Subcutaneous adipose tissue (tissue), 4 donors: ENCODE results near the gene IREB2. TPM values are rescaled to one million over a fixed set of nuclear protein-coding genes. Genes with fewer than 3 reads are reported as not detected.

ENCODE experiments used
- CTCF ChIP-seq: fragments of 450-650 bp; IDR thresholded peaks from one replicate; pipeline ENCODE4 v1.5.1; 2016; ENCODE audit warnings: low read depth, mild to moderate bottlenecking, control low read depth, antibody characterized with exemption, moderate library complexity
- total RNA-seq, 4 donors: library from RNA; depleted of rRNA; stranded (reverse); fragments of >200 nt; gene quantifications; one replicate each; pipeline ENCODE4 v1.1.0, GENCODE V29; 2016

The IREB2 gene
- total RNA-seq, 4 donors from 2014 or later = 33.9 to 55.9 (median 44.1) TPM

- no peak for TF ChIP-seq CTCF
Observed at GRCh38 chr15:78418686-78419085, 19.3 kb upstream of the IREB2 start.

- TF ChIP-seq CTCF = no peak
Observed at GRCh38 chr15:78419367-78419766, 18.6 kb upstream of the IREB2 start.

GRCh38 chr15:78420220-78420619, 17.8 kb upstream of the IREB2 start:
- TF ChIP-seq CTCF = no peak

GRCh38 chr15:78420766-78421165, 17.2 kb upstream of the IREB2 start:
- TF ChIP-seq CTCF = no peak

GRCh38 chr15:78421238-78421965, 16.6 kb upstream of the IREB2 start:
- no peak for TF ChIP-seq CTCF

GRCh38 chr15:78422571-78423340, 15.3 kb upstream of the IREB2 start:
- TF ChIP-seq CTCF = no peak

- no peak for TF ChIP-seq CTCF
Observed at GRCh38 chr15:78424673-78425072, 13.3 kb upstream of the IREB2 start.
